Activated CD8-positive, alpha-beta memory T cell treated with anti-CD3 and anti-CD28 coated beads for 1 hour (primary cell): Measurements from ENCODE around the gene KNCN.

ENCODE experiments used
- DNase-seq, 2 donors: peaks; one replicate each; pipeline ENCODE4 v3.0.0-alpha.2; 2020; ENCODE audit warnings: low read depth in 1 of 2; ENCODE audit errors: extremely low read depth in 1 of 2

KNCN gene

GRCh38 chr1:46544561-46545240 lies 6.7 kb downstream of the KNCN start:
- no peak for DNase-seq

DNA sequence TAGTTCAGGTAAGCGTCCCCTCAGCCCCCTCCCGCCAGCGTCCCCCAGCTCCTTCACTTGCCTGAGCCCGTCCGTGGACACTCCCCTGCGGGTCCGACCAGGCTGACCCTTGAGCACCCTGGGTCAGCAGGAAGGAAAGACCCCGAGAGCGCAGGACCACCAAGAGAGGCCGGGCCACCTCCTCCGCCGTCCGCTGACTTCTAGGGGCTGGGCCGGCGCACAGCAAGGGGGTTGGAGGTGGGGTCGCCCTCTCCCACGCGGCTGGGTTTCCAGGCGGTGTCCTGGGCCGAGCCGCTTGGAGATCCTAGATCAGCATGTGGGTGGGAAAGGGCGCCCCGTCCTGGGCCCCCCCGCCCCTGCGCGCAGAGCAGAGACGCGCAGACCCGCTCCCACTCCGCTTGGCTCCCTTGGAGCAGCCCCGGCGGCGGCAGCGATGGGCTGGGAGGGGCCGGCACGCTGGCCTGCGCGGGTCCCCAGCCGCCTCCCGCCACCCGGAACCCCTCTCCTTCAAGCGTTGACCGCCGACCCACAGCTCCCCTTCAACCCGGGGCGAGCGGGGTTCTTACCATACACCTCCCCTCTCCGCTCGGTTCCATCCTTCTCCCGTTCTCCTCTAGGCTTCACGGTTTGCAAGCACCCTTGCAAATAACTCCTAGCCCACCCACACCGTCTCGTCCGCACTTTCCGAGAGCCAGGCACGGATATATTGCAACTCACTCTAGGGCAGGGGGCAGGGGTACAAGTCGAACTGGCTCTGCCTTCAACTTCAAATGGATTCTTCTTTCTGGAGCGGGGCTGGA lies 7.5 kb downstream of the KNCN start:
- DNase-seq = no peak

- DNase-seq = no peak
Measured at GRCh38 chr1:46543382-46543760, 8.1 kb downstream of the KNCN start.

DNA sequence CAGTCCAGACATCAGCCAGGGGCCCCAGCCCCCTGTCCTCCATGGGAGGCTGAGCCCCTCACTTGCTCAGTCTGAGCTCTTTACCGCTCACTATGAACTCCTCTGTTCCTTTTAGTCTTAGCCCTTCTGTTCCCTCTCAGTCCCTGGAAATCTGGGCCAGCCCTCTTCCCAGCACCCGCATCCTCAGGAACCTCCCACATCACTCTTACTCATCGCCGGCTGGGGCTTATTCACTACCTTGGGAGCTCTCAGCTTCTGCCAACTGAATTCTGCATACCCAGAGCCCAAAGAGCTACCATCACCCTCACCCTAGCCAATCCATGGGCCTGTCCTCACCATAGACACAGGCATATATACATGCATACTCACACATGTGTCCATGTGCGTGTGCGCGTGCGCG lies 11.5 kb downstream of the KNCN start:
- no peak for DNase-seq

- no peak for DNase-seq
Measured at GRCh38 chr1:46538147-46538546, 13.3 kb downstream of the KNCN start.

DNA sequence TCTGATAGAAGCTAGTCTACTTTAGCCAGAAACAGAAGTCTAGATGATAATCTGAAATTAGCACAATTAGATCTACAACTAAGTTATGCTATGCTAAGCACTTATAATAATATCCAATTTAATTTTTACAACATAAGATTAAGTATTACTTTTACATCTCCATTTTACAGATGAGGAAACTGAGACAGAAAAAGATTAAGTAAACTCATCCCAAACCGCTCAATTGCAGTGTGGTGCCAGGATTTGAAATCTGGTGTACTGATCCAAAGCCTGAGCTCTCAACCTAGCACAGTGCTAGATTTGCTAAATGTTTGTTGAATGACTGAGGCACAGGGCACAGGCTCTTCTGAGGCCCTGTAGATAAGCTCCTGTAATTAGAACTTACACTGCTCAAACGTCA lies 13.8 kb downstream of the KNCN start:
- DNase-seq = no peak

- no peak for DNase-seq
Measured at GRCh38 chr1:46536527-46536926, 14.9 kb downstream of the KNCN start.

GRCh38 chr1:46535063-46535462 lies 16.4 kb downstream of the KNCN start:
- no peak for DNase-seq

- peak; percentile 6 to 30 for DNase-seq
Measured at GRCh38 chr1:46533179-46533864, 18.1 kb downstream of the KNCN start.

- peak; percentile 16 to 64 for DNase-seq
Measured at GRCh38 chr1:46532498-46533178, 18.8 kb downstream of the KNCN start.

- no peak for DNase-seq
Measured at GRCh38 chr1:46532095-46532494, 19.4 kb downstream of the KNCN start.

GRCh38 chr1:46530791-46531409 lies 20.5 kb downstream of the KNCN start:
- no peak for DNase-seq

DNA sequence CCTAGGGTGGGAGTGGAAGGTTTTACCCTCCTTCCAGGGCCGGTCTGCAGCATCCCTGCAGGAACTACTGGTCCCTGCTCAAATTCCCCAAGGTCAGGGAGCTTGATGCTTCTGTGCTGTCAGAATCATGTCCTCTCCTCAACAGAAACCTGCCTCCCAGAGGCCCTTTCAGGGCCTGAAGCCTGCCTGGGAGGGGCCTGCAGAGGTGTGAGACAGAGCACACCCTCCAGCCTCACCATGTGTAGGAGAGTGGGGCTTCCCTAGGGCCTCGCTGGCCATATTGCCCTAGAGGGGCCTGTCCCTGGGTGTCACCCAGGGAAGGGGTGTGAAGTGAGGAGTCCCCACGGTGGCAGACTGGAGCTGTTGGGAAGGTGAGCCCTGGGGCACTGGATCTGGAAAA lies 21.1 kb downstream of the KNCN start:
- DNase-seq = no peak

DNA sequence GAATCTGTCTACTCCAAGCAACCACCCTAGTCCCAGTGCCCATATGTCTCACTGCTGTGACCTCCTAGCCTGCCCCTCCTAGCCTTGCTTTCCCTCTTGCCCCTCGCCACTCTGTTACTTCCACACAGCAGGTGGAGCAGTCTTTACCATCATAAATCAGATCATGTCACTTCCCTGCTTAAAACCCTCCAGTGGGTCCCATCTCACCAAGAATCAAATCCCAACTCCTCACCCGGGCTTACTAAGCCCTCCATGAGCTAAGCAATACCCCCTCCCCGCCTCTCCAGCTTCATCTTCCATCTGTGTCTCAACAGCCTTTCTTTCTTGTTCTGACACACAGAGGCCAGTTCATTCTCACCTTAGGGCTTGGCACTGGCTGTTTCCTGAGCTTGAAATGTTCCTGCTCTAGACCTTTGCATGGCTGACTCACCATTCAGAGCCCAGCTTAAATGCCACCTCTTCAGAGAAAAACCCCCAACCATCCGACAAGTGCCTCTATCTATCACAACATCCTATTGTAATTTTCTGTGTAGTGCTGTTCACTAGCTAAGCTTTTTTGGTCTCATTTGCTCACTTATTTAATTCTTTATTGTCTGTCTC lies 22.3 kb downstream of the KNCN start:
- no peak for DNase-seq

DNA sequence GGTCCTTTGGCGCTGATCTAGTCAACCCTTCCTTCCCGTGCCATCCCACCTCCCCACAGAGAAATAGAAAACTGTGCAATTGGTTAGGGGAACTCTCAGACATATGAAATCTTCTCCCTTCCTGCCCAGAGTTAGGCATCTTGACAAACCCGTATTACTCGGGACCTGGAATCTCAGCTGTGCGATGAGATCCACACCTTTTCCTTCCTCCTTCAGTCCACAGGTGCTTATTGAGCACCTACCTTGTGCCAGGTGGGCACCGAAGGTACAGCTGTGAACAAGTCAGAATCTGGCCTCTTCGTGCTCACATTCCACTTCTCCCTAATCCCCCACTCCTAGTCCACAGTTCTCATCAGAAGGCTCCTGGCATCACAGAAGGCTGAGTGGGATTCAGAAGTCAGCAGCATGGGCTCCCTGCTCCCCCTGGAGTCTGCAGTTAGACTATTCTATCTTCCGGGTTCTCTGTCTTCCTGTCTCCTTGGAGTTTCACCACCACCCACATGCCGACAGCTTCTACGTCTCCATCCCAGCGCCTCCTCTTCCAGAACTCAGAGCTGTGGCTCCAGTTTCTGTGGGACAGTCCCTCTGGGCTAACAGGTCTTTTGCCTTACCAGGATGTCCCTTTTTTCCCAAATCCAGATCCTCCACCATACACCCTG lies 23.0 kb downstream of the KNCN start:
- DNase-seq = no peak

- DNase-seq = peak; percentile 20 to 48
Measured at GRCh38 chr1:46527474-46528296, 23.8 kb downstream of the KNCN start.

- DNase-seq = no peak
Measured at GRCh38 chr1:46526691-46527291, 24.7 kb downstream of the KNCN start.

GRCh38 chr1:46526013-46526690 lies 25.3 kb downstream of the KNCN start:
- no peak for DNase-seq
